ENCODE data around the gene S100A10.

Gene S100A10

DNA sequence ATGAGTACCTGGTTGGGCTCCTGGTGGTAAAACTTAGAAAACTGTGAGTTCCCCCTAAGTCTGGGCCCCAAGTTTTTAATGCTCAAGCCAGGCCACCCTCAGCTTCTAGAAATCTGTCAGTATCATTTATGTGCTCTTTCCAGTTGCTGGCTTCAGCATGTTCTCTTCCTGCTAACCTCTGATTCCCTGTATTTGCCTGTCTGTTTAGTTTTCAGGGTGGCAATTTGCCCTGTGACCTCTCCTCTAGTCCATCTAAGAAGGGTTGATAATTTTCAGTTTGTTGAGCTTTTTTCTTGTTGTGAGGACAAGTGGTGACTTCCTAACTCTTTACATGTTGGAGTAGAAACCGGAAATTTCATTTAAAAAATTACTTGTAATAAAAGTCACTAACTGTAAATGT lies 16.0 kb upstream of the S100A10 start:
- DNase-seq: no peak

DNA sequence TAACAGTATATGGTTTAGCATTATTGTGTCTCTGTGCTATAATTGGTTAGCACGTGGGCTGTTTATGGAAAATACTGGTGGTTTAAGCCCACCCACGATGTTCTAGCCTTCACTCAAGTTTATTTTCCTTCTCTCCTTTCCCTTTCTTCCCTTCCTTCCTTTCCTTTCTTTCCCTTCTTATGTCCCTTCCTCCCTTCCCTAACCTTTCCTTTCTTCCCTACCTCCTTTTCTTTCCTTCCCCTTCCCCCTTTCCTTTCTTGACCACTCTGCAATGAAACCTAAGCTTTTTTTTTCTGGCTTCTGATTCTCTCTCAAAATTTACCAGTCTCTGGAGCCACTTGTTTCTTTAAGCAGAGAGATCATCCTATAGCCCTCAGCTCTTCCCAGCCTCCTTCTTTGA lies 13.4 kb upstream of the S100A10 start:
- DNase-seq: no peak

DNA sequence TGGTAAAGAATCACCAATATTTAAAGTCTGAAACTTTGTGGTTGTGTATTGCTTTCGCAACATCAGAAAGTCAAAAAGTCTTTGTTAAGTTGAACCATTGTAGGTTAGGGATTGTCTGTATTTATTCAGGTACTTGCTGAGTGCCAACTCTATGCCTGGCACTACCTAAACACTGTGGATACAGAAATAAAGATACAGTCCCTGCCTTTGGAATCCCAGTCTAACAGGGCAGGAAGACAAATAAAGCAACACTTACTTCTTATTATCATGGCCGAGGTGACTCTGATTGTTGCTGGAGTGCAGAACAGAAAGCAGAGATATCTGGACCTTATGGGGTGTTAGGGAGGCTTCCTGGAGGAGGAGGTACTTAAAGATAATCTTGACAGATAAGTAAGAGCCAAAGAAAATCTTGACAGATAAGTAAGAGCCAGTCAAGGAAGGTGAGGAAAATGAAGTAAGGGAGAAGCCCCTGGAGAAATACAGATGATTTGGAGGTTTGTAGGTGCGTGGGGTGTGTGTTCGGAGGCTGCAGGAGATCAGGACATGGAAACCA lies 11.8 kb upstream of the S100A10 start:
- DNase-seq: no peak

DNA sequence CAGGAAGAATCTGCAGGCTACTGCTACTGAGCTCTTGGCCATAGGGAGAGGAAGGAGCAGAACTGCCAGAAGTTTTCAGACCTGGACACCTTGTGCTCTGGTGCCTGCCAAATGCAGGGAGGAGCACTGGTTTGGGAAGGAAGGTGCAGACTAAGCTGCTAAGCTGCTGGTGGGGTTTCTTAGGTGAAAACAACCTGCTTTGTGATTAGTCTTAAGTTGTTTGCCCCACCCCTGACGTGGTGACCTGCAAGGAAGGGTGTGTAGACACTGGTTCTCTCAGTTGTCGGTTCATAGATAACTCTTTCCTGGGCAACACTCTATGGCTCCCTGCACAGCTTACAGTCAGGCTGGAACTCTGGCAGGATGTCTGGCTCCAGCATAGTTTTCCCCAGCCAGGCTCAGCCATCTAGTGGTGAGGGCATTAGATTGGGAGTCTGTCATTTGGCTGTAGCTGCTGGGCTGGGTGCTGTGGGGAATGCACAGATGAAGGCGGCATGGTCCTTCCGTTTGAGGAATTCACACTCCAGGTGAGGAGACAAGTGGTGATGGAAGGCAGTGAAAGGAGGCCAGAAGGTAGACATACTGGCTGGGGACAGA lies 10.3 kb upstream of the S100A10 start:
- DNase-seq: no peak

DNA sequence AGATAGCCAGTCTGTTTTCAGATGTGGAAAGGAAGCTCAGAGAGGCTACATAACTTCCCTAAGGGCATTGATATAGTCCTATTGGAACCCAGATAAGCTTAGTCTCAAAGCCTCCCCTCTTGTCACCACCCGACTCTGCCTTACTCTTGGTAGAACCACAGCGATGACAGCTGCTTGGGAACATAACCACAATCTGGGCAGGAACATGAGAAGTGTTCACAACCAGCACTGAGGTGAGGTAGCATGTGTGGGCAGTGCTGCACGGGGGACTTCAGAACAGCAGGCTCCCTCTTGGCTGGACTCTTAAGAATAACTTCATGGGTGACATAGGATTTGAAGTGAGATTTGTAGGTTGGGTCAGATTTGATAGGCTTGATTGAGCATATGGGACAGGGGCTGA lies 9.3 kb upstream of the S100A10 start:
- no peak for DNase-seq

DNA sequence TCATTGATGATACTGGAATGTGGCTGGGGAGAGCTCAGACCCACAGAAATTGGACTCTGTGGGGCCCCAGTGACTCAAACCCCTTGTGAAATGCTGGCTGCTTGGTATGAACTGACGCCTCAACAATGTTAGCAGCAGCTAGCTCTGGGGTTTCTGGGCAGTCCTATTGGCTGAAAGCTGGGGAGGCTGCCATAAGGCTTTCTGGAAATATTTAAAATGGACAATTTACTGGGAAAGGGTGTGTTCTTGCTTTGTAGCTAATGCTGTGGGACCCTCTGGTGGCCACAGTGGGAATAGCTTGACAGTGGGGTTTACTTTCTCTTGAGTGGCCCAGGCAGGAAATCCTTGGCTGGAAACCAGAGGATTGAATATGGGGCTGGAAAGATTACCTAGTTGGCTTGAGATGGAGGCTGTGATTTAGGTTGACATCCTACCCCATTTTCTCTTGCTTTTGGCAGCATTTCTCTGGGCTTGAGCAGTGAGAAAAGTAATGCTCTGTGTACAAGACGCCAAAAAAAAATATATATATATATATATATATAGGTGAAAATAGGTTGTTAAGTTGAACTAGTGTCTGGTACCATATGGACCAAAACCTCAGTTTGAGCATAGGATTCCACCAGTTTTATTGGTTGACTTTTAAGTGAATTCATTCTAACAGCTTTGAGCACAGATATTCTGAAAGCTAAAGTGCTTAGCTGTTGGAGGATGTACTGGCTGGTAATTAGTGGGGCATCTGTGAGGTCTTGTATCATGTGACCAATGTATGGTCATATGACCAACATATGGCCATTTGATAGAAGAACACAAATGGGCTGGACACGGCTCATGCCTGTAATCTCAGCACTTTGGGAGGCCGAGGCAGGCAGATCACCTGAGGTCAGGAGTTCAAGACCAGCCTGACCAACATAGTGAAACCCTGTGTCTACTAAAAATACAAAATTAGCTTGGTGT lies 8.2 kb upstream of the S100A10 start:
- DNase-seq: peak; percentile 44

DNA sequence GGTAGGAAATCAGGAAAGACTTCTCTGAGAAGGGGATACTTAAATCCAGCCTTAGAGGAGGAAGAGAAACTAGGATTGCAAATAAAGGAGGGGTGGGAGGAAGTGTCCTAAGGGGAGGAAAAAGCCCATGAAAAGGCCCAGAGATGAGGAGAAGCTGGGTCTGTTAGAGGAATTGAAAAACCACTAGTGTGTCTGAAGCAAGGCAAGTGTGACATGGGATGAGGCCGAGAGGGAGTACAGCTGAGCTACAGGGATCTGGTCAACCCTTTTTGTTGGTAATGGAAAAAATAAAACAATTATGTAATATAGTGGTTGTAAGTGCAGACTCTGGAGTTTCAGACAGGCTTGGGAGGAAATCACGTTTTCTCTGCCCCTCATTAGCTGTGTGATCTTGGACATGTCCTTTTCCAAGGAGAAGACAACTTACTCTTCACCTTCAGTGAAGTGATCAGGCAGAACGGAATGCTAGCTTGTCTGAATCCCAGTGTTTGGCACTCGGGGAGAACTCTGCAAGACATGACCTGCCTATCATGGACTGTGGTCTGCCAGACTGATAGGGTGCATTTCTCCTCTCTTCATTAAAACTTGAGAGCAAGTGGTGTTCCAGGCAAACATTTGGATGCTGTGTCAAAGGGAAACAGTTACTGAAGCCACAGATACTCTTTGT lies 7.4 kb upstream of the S100A10 start:
- DNase-seq: no peak

DNA sequence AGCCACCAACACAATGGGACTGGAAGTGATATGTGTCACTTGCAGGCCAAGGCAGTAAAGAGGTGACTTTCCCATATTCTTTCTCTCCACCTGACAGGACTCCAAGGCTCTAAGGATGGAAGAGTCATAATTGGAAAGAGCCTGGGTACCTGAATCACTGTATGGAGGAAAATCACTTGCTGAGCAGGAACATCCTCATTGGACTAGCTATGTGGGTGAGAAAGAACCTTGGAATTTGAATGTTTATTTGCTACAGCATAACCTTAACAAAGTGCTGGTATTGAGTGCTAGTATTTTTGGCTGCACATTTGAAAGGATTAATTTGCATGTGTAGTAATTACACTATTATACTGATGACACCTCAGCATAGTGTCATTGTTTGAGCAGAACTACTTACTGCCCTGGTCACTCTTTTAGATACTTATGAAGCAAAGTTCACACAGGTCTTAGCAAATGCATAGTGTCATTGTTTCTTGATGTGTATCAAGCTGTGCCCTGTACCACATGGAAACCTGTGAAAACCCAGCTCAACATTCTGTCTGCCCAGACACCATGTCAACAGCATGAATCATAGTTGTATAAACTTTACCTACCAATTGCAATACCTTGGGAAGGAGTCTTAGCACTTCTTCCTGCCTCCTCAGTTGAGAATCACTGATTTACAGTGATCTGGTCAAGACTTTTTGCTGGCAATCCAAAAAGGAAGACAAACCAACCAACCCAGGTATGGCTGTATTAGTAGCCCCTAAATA lies 5.1 kb upstream of the S100A10 start:
- no peak for DNase-seq

DNA sequence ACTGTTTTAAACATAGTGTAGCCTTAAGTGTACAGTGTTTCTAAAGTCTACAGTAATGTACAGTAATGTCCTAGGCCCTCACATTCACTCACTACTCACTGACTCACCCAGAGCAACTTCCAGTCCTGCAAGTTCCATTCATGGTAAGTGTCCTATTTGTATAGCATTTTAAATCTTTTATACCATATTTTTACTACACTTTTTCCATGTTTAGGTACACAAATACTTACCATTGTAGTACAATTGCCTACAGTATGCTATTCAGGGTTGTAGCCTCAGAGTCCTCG lies 3.6 kb upstream of the S100A10 start:
- no peak for DNase-seq

DNA sequence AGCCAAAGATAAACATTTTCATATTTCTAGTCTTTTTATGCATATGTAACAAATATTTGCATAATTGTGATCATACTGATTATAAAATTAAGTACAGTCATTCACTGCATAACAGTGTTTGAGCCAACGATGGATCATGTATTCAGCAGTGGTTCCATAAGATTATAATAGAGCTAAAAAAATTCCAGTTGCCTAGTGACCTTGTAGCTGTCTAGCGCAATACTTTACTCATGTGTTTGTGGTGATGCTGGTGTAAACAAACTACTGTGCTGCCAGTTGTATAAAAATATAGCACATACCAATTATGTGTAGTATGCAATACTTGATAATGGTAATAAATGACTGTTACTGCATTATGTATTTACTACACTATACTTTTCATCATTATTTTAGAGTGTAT lies 2.1 kb upstream of the S100A10 start:
- DNase-seq: no peak

DNA sequence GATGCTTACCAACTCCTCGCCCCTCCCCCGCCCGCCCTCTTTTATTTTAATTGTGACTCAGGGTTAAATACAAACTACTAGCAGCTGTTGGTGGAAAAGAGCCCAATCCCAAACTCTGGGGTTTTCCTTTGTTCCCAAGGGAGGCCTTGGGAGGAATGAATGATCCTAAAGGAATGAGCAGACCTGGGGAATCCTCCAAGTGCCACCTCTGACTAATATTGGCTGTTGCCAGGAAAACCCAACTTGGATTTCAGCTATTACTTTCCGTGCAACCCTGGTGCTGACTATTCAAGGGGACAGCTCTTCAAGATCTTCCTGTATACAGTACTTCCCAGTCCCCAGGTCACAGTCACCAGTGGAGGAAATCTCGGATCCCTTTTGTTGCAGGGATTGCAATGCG lies 1.3 kb upstream of the S100A10 start:
- no peak for DNase-seq

DNA sequence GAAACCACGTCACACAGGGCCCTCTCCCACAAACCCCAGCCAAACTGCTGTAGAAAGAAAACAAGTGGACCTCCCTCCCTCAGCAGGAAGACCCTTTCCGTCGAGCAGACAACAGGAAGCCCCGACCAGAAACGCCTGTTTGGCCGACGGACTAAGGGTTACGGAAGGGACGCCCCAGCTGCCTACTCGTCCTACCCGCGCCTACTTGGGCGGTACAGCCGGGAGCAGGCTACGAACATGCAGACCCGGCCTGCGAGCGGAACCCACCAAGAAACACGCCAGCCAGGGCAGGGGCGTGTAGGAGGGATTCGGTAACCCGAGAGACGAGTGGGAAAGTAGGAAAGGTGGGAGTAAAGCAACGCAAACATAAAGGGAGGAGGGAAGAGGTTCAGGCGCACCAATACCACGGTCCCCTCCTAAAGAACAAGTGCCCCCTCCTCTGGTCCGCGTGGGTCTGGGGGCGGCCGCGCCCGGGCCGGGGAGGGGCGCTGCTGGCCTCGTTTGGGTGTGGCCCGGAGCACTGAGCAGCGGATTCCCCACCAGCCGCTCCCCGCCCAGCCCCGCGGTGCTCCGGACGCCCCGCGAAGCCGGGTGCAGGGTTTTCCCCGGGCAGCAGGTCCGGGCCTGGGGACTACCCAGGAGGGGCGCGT lies 450 bp downstream of the S100A10 start:
- no peak for DNase-seq

DNA sequence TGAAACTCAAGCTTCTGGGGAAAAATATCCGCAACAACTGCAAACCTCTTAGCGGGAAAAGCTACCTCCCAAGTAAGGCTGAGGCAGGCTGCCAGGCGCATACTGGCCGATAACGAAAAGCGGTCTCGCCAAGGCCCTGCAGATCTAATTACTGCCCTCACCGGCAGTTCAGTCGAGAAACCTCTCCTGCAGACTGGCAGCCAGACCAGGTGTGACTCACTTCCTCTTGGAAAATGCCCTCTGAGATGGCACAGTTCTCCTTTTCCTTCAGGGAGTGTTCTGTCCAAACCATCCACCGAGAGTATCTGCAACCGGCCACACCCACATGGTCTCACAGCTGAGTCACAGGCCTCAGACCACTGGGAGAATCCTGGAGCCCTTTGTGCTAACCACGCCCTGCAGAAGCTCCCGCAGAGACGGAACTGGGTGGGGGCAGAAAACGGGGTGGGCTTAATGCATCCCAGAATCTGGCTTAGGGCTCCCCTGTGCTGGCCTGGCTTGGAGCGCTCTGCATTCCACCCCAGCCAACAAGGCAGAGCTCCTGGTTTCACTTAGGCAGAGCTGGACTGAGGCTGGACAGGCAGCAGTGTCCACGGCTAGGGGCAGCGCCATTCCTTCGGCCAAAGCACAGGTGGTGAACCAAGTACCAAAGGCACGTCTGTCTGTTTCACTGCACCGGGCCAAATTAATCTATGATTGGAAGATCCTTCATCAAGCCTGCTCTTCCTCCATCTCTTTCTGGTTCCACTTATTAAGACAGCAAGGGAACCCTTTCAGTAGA lies 1.2 kb downstream of the S100A10 start:
- no peak for DNase-seq

DNA sequence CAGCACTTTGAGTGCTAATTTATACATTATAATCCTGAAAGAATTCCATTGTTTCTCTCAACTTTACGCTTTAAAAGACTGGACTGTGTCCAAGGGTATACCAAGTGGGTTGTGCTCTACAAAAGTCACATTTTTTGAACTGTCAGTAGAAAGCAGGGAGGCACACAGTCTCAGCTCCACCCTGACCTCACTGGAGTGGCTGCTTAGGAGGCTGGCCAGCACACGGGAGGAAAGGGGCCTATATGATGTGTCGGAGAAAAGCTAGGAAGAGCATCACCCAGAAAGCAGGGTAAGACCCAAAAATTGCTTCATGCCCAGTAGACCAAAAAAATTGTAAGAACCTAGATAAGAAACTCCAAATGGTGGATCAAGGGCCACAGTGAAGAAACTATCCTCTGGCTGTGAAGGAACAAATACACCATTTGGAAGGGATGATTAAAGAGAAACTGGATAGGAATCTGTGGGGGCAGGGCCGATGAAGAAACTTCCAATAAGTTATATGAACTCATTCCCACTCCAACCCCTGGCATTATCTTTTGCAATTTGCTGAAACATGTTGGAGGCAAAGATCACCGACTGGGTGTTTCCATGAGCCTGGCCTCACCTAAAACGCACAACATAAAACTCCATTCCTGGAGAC lies 1.9 kb downstream of the S100A10 start:
- DNase-seq: no peak

DNA sequence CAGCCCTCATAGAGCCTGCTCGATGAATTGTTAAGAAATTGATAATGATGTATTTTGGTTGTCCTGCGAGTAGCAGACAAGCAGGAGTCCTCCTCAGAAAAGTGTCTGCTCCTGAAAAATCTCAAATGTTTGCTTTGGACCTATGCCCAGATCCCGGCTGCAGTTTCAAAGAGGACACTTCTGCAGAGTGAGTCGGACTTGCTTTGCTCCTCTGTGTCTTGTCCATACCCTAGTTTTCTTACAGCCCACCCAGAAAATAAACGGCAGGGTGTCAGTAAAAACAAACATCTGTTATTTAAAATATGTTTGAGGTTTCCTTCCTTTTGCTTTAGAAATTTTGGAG lies 2.8 kb downstream of the S100A10 start:
- DNase-seq: peak; percentile 28

DNA sequence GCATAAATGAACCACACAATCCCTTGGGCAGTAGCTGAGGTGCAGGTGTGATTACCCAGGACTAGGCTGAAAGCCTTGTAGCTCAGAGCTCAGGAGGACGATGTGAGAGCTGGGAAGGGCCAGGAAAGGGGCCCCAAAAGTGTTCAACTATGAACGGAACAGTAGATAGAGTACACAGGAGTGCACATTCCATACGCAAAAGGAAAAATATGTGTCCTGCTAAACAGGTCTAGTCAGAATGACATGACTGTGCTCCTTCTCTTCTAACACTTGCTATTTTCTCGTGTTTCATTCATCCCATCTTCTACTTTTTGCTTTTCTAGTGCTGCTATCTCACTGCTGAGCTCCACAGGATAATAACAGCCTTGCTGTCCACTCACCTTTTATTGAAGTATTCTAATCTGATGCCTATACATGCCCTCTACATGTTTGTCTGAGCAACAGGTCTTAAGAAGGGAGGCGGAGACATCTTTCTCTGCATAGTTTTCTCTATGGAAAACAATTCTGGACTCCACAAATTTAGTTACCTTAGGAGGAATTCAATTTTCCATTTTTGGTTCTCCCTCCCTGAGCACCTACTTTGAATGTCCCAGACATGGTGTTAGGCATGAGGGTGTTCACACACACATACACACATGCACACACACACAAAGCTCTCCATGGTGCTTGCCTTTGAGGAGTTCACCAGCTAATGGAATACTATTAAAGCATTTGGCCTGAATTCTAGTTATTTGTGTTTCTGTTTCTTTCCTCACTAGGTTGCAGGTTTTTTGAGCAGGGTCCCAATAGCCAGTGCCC lies 3.4 kb downstream of the S100A10 start:
- DNase-seq: no peak

DNA sequence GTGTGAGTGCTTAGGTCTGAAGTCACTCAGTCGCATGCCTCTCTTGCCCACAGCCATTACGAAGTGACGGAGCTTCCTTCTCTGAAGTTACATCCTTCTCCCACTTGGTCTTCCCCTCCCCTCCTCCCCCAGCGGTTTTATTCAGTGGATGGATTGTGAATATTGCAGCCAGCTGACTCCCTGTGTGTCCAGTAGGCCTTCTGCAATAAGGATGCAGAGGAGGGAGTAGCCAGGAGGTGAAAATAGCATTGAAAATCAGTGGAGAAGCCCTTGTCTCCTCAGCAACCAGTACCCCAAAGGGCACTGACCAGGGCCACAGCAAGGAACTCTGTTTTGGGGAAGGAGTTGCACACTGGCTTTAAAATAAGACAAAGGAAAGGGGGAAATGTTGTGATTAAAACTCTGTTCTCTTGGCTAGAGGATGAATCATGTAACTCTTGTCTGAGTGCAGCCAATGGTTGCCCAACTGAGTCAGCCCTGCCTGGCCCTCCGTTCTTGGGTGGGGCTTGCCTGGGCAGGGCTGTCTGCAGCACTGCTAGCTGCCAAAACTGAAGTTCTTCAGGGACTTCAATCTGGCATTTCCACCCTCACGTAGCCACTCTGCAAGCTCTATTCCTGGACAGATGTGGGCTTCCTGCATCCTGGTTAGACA lies 4.3 kb downstream of the S100A10 start:
- DNase-seq: no peak

DNA sequence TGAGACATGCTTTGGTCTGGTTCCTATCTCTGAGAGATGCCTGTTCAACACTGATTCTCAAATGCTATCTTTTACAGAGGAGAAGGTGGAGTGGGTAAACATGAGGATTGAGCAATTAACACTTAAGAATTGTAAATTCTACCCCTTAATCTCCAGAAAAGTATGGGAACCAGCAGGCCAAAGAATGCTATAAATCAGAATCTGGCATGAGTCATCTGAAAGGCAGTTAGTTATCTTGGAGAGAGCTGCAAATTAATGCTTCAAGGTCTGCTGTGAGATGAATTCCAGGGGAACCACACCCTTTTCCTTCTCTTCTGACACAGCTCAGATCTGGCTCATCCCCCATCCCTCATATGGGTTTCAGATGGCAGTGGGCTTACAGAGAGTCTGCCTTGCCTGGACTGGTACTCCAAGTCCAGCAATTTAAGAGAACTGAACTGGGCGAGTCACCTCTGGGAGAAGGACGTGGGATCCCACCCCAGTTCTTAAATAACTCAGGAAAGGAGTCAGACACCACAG lies 5.2 kb downstream of the S100A10 start:
- DNase-seq: no peak

DNA sequence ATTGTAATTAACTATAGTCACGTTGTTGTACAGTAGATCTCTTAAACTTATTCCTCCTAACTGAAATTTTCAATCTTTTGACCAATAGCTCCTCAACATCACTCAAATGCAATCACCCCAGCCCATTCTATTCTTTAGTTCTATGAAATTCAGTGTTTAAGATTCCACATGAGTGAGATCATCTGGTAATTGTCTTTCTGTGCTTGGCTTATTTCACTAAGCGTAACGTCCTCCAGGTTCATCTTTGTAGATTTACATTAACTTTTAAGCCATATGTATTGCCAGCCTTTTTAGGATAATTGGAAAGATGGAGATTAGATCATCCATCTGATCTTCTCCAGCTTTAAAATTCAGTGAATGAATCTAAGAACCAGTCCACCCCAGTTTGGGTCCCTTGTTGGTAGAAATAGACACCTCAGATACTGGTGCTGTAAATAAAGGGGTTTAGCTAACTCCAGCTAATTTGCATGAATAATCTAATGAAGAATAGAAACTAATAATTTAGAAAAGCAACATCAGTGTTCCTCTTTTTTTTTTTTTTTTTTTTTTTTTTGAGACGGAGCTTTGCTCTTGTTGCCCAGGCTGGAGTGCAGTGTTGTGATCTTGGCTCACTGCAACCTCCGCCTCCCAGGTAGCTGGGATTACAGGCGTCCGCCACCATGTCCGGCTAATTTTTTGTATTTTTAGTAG lies 7.0 kb downstream of the S100A10 start:
- DNase-seq: no peak

Data from COR-L47 (cell line).